Upper lobe of right lung (tissue), 1 donor: ENCODE results near the gene UPK2. TPM values are rescaled to one million over a fixed set of nuclear protein-coding genes. Genes with fewer than 3 reads are reported as not detected.
A peak's percentile ranks its signal among the peaks of the same experiment; 100 is the strongest.
"Not testable (repeated sequence)": the region's sequence is repeated elsewhere in the genome, so short reads cannot be mapped to it uniquely, and the experiment has no call there.

ENCODE experiments used
- ATAC-seq: fragments of 200-7000 bp; cut with Tn5 transposase; one replicate; pipeline ENCODE4 v1.9.1; 2020; ENCODE audit warnings: mild to moderate bottlenecking, moderate library complexity
- DNase-seq: peaks from one replicate; pipeline ENCODE4 v3.0.0-alpha.2; 2020
- H3K27ac ChIP-seq: fragments of 200-600 bp; one replicate; pipeline ENCODE4 v1.8.0; 2022
- H3K27me3 ChIP-seq: fragments of 200-600 bp; one replicate; pipeline ENCODE4 v1.8.0; 2022; ENCODE audit warnings: mild to moderate bottlenecking
- H3K36me3 ChIP-seq: fragments of 200-600 bp; one replicate; pipeline ENCODE4 v1.8.0; 2022
- H3K4me1 ChIP-seq: fragments of 200-600 bp; one replicate; pipeline ENCODE4 v1.8.0; 2022
- H3K4me3 ChIP-seq: fragments of 200-600 bp; one replicate; pipeline ENCODE4 v1.8.0; 2022; ENCODE audit warnings: mild to moderate bottlenecking
- H3K9me3 ChIP-seq: fragments of 200-600 bp; one replicate; pipeline ENCODE4 v1.8.0; 2022
- intact Hi-C: fragments of 100-400 bp; cut with DNase I; formaldehyde crosslinking; loops from one replicate; pipeline ENCODE4 v1.11.0; 2022
- total RNA-seq: library from RNA; stranded (reverse); fragmentation: NEBNext Ultra II Directional; extraction: Animal tissue kit (Norgen Biotek cat#: 25700); gene quantifications from one replicate; pipeline ENCODE4 v1.2.1, GENCODE V29; 2021
- TF ChIP-seq, protein P1 (sequence below): fragments of 200-600 bp; IDR thresholded peaks from one replicate; pipeline ENCODE4 v1.8.0; 2022; ENCODE audit warnings: antibody characterized with exemption
- donor health status: DM: no; HTN: yes; CAD: no; lungs with severe emphysema.

Gene UPK2
- total RNA-seq, 1 donor from 2014 or later, result not detected

DNA sequence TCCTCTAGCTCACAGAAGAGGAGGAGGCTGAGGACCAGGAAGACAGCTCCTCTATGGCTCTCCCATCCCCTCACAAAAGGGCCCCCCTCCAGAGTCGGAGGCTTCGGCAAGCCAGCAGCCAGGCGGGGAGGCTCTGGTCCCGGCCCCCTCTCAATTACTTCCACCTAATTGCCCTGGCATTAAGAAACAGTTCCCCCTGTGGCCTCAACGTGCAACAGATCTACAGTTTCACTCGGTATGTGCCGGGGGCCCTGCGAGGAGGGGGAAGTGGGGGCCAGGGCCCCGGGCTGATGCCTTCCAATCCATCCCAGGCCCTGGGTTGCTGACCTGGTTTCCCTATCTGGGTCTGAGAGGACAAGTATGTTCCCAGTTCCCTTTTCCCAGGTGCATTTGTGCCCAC is 23.3 kb downstream of the UPK2 start:
- ATAC-seq, result no peak
- Histone ChIP-seq H3K9me3 (no peaks in the 10 kb centered on the region), H3K4me1 (peaks cover 10% of the 10 kb centered on the region), H3K4me3 (no peak overlapping the region), H3K27me3 (no peaks in the 10 kb centered on the region), H3K36me3 (no peaks in the 10 kb centered on the region), H3K27ac (no peak overlapping the region)
- TF ChIP-seq, protein P1, sequence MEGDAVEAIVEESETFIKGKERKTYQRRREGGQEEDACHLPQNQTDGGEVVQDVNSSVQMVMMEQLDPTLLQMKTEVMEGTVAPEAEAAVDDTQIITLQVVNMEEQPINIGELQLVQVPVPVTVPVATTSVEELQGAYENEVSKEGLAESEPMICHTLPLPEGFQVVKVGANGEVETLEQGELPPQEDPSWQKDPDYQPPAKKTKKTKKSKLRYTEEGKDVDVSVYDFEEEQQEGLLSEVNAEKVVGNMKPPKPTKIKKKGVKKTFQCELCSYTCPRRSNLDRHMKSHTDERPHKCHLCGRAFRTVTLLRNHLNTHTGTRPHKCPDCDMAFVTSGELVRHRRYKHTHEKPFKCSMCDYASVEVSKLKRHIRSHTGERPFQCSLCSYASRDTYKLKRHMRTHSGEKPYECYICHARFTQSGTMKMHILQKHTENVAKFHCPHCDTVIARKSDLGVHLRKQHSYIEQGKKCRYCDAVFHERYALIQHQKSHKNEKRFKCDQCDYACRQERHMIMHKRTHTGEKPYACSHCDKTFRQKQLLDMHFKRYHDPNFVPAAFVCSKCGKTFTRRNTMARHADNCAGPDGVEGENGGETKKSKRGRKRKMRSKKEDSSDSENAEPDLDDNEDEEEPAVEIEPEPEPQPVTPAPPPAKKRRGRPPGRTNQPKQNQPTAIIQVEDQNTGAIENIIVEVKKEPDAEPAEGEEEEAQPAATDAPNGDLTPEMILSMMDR, result no peak
- DNase-seq, result no peak
- intact Hi-C loops, result no loop called here

DNA sequence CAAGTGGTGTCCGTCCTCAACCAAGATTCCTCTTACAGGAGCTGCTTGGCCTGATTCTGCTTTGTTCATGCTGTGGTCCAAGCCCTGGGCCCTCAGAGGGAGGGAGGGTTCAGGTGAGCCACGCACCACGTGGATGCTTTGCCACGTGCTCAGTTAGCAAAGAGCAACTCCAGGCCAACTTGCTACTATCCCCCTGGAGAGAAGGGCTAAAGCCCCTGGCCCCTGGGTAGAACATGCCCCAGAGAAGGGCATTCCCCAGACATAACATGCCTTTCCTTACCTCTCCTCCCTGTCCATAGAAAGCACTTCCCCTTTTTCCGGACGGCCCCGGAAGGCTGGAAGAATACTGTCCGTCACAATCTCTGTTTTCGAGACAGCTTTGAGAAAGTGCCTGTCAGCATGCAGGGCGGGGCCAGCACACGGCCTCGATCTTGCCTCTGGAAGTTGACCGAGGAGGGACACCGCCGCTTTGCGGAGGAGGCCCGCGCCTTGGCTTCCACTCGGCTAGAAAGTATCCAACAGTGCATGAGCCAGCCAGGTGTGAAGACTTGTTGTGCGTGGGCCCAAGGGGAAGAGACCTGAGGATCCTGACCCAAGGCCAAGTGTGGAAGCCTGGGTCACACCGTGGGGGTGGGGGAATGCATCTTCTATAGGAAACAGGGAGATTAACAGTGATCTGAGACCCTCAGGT is 24.2 kb downstream of the UPK2 start:
- Histone ChIP-seq H3K36me3 (no peaks in the 10 kb centered on the region), H3K27me3 (no peaks in the 10 kb centered on the region), H3K4me3 (no peak overlapping the region), H3K4me1 (peaks cover 10% of the 10 kb centered on the region), H3K9me3 (no peaks in the 10 kb centered on the region), H3K27ac (no peak overlapping the region)
- DNase-seq (peak; percentile 65), ATAC-seq (peak; percentile 74)
- intact Hi-C loops, result no loop called here
- TF ChIP-seq, protein P1, result no peak

- H3K36me3 ChIP-seq, H3K4me3 ChIP-seq, H3K27ac ChIP-seq, ATAC-seq, H3K4me1 ChIP-seq, DNase-seq, H3K27me3 ChIP-seq, H3K9me3 ChIP-seq, intact Hi-C loops: not testable (repeated sequence)
These were observed 28.2 kb downstream of the UPK2 start for GRCh38 chr11:118984337-118984736.

GRCh38 chr11:118984825-118985224 is 28.7 kb downstream of the UPK2 start:
- peak; percentile 27 for ATAC-seq
- Histone ChIP-seq H3K9me3 (no peaks in the 10 kb centered on the region), H3K4me3 (no peak overlapping the region), H3K27me3 (no peaks in the 10 kb centered on the region), H3K36me3 (no peaks in the 10 kb centered on the region), H3K4me1 (peaks cover 9% of the 10 kb centered on the region), H3K27ac (no peak overlapping the region)
- intact Hi-C loops, result no loop called here
- no peak for DNase-seq
- TF ChIP-seq, protein P1, result no peak

DNA sequence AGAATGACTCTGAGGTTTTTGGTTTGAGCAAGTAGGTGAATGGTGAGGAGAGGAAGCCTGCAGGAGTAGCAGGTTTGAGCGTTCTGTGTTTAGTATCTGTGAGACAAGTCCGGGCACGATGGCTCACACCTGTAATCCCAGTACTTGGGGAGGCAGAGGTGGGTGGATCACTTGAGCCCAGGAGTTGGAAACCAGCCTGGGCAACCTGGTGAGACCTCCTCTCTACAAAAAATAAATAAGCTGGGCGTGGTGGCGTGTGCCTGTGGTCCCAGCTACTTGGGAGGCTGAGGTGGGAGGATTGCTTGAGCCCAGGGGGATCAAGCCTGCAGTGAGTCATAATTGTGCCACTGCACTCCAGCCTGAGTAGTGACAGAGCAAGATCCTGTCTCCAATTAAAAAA is 32.2 kb downstream of the UPK2 start:
- Histone ChIP-seq H3K4me1 (no peaks in the 10 kb centered on the region), H3K27ac (no peak overlapping the region), H3K9me3 (no peaks in the 10 kb centered on the region), H3K4me3 (no peak overlapping the region), H3K36me3 (no peaks in the 10 kb centered on the region), H3K27me3 (no peaks in the 10 kb centered on the region)
- intact Hi-C loops, result no loop called here
- ATAC-seq (no peak), DNase-seq (no peak)
- TF ChIP-seq, protein P1, result no peak

- H3K27ac ChIP-seq, ATAC-seq, intact Hi-C loops, H3K36me3 ChIP-seq, H3K4me1 ChIP-seq, DNase-seq, H3K9me3 ChIP-seq, H3K27me3 ChIP-seq, H3K4me3 ChIP-seq: not testable (repeated sequence)
These were observed 35.5 kb downstream of the UPK2 start for GRCh38 chr11:118991486-118992038.
